Stimulated activated CD4-positive, alpha-beta T cell treated with anti-CD3 and anti-CD28 coated beads, Interleukin-4, amount 100 ng/mL, for 48 hours (primary cell): ENCODE measurements around the gene GNB5.
"Not testable (repeated sequence)": the region's sequence is repeated elsewhere in the genome, so short reads cannot be mapped to it uniquely, and the experiment has no call there.

Source experiments
- DNase-seq, 2 donors: peaks; one replicate each; pipeline ENCODE4 v3.0.0-alpha.2; 2020; ENCODE audit warnings: low read depth in 2 of 2

GNB5 gene

GRCh38 chr15:52191207-52191606, at the start of gene GNB5:
Gene GNB5, minus strand, starts transcription at chr15:52191392. Its CDS starts 6,716 bp downstream, at chr15:52184676.
- DNase-seq, result no peak

GRCh38 chr15:52240166-52240565, 49.0 kb upstream of the GNB5 start:
- no peak for DNase-seq

- not testable (repeated sequence) for DNase-seq
These were observed 47.9 kb upstream of the GNB5 start for GRCh38 chr15:52238989-52239525.

GRCh38 chr15:52238149-52238548, 47.0 kb upstream of the GNB5 start:
- DNase-seq, result no peak

- no peak for DNase-seq
These were observed 44.8 kb upstream of the GNB5 start for GRCh38 chr15:52236013-52236412.

GRCh38 chr15:52234596-52235541, 43.7 kb upstream of the GNB5 start:
- peak in 1 of 2 donors; percentile 32 for DNase-seq

GRCh38 chr15:52233405-52233804, 42.2 kb upstream of the GNB5 start:
- no peak for DNase-seq

GRCh38 chr15:52232327-52232726, 41.1 kb upstream of the GNB5 start:
- DNase-seq, result no peak

- DNase-seq, result no peak
These were observed 38.9 kb upstream of the GNB5 start for GRCh38 chr15:52230073-52230472.

- no peak for DNase-seq
These were observed 37.7 kb upstream of the GNB5 start for GRCh38 chr15:52228921-52229320.

- DNase-seq, result peak; percentile 29 to 51
These were observed 36.3 kb upstream of the GNB5 start for GRCh38 chr15:52227456-52227855.

- no peak for DNase-seq
These were observed 34.0 kb upstream of the GNB5 start for GRCh38 chr15:52225230-52225629.

- no peak for DNase-seq
These were observed 33.0 kb upstream of the GNB5 start for GRCh38 chr15:52224211-52224610.

- no peak for DNase-seq
These were observed 30.5 kb upstream of the GNB5 start for GRCh38 chr15:52221730-52222129.

GRCh38 chr15:52220937-52221660, 29.9 kb upstream of the GNB5 start:
- DNase-seq, result no peak

GRCh38 chr15:52220251-52220650, 29.1 kb upstream of the GNB5 start:
- no peak for DNase-seq

GRCh38 chr15:52218816-52219215, 27.6 kb upstream of the GNB5 start:
- DNase-seq, result no peak

- DNase-seq, result no peak
These were observed 27.2 kb upstream of the GNB5 start for GRCh38 chr15:52218371-52218770.

GRCh38 chr15:52217186-52217585, 26.0 kb upstream of the GNB5 start:
- DNase-seq, result peak in 1 of 2 donors; percentile 18

GRCh38 chr15:52214553-52214952, 23.4 kb upstream of the GNB5 start:
- no peak for DNase-seq

GRCh38 chr15:52213206-52213605, 22.0 kb upstream of the GNB5 start:
- no peak for DNase-seq

- DNase-seq, result peak; percentile 61 to 75
These were observed 17.2 kb upstream of the GNB5 start for GRCh38 chr15:52208306-52208946.
